ENCODE measurements around the gene CLSTN2.

CLSTN2 gene

GRCh38 chr3:140180603-140181002 lies 245.6 kb downstream of the CLSTN2 start:
- no peak for DNase-seq

DNA sequence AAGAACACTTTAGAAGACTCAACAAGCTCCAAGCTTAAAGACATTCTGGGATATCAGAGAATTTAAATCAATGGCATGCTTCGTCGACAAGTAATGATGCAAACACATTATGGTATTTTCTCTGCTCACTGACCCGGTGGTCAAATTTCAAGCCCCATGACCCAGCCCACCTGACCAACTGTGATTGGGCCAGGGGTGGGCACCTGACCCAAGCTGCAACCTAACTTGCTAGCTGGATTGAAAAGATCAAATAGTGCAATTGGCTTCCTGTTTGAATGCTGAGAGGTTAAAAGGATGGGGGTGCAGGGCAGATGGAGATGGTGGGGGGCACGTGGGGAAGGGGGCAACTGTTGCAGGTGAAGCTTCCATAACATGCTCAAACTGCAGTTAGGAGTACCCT lies 250.4 kb downstream of the CLSTN2 start:
- no peak for DNase-seq

DNA sequence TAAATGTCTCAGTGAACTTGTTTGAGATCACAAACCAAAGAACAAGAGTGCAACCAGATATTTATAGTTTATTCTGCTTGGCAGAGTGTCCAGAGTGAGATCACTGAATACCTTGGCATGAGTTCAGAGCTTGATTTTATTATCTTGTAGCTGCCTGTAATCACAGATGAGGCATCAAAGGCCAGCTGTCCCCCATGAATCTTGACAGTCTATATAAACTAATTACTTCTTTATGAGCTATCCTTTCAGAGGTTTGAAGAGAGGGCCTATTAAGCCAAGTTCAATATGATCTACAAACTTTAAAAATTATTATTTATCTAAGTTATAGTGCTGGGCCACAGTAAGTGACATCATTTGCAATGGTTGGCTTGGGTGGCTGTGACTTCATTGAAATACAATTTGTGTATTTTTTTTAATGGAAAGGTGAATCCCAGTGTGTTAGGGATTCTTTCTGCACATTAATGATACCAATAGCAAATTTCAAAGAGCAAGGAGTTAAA lies 251.5 kb downstream of the CLSTN2 start:
- DNase-seq, result peak in 2 of 58 donors; percentile 2 to 12

- DNase-seq, result no peak
Measured at GRCh38 chr3:140187028-140187427, 252.0 kb downstream of the CLSTN2 start.

DNA sequence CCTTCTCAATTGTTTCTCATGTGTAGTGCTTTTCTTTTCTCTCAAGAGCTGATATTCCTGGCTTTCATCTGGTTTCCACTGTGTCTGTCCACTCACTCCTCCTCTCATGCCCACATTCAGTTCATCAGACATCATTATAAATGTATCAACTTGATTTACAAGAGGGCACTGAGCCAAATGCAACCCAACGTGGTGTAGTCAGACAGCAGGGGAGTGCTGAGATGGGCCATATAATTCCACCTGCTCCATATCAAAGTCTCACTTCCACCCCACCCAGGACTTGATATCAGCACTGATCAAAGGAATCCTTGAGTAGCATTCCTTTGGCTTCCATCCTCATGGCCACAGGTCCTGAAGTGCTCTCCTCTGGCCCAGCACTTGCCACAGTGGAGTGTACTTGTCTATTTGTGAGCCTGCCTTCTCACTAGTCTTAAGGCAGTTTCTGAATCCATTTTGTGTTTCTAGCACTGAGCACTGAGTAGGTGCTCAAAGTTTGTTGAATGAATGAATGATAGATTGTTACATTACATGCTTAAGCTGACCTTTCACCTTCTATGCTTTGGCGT lies 252.8 kb downstream of the CLSTN2 start:
- DNase-seq, result no peak

DNA sequence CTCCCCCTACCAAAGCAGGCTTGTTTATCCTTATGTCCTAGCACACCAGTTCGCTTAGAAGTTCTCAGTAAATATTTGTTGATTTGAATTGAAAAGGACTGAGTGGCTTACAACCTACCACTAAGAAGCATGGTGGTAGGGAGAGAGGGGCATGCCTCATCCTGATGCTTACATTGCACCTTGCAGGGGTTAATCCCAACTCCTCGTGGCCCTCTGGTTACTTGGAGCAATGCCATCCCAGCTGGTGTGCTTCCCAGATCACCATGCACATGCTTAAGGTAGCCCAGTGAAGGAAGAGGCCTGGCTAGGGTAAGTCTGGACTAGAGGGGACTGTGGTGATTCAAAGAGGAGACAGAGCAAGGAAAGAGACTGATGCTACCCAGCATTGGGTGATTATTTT lies 253.3 kb downstream of the CLSTN2 start:
- DNase-seq, result no peak

GRCh38 chr3:140189267-140189666 lies 254.3 kb downstream of the CLSTN2 start:
- DNase-seq, result no peak

DNA sequence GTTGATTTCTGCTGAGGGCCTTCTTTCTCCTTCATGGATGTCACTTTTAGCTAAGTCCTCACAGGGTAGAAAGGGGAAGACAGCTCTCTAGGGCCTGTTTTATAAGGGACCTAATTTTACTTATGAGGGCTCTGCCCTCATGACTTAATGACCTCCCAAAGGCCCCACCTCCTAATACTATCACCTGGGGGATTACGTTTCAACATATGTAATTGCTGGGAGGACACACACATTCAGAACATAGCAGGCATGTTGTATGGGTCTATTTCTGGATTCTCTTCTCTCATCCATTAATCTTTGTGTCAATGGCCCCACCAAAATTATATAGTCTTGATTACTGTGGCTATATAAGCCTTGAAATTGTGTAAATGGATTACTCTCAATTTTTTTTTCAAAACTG lies 255.0 kb downstream of the CLSTN2 start:
- no peak for DNase-seq

GRCh38 chr3:140196970-140197369 lies 262.0 kb downstream of the CLSTN2 start:
- no peak for DNase-seq

DNA sequence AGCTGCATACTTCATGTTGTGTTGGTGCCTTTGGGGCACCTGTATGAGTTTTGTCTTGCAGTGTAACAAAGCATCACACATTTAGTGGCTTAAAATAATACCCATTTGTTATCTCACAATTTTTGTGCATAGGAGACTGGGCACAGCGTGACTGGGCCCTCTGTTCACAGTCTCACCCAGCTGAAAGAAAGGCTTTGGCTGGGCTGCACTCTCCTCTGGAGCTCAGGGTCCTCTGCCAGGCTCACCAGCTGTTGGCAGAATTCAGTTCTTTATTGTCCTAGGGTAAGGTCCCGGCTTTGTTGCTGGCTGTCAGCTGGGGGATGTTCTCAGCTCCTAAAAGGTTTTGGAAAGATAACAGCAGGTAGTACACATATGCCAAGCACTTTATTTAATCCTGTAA lies 263.3 kb downstream of the CLSTN2 start:
- DNase-seq, result peak in 49 of 58 donors; percentile 5 to 92 (median 58)

GRCh38 chr3:140199008-140199407 lies 264.0 kb downstream of the CLSTN2 start:
- no peak for DNase-seq

- no peak for DNase-seq
Measured at GRCh38 chr3:140199743-140200142, 264.8 kb downstream of the CLSTN2 start.

DNA sequence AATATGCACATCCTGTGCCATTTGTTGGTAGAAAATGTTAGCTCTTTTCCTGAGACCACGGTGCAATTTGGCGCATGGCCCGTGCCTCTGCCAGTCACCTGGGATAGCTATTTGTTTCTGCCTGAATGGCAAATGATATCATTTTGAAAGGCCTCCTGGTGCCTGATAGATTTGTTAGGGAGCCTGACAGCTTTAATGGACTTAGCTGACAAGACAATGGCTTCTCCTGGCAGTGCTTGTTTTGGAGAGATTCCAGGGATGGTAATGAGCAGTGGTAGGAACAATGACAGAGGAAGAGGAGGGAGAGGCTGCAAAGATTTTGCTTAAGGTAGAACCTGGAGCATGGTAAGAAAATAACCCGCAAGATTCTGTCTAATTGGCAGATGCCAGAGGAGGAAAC lies 268.5 kb downstream of the CLSTN2 start:
- no peak for DNase-seq

DNA sequence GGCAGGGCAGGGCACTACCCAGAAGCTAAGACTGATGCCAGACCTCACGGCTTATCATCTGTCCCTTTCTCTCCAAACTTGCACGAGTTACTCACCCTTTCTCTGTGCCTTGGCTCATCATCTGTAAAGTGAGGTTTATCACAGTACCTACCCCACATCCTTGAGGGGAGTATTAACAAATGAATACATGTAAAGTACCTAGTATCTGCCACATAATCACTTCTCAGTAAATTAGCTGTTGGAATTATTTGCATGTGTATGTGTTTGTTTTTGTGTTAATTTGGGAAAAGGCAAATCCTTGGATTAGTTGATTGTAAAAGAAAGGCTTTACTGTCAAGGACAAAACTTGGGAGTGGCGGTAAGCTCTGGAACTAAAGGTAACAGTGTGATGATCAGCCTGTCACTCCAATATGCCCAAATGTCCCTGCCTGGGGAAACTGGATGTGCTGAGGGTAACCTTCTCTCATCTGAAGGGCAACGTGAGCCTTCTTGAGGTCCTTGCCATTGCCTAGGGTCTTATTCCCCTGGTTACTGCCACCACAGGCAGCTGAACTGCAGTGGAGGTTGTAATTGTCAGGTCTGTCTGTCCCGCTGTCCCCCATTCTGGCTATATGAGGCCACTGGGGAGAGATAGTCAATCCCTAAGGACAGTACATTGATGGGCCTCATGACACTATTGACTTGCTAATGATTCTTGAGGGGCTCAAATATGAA lies 269.4 kb downstream of the CLSTN2 start:
- no peak for DNase-seq

DNA sequence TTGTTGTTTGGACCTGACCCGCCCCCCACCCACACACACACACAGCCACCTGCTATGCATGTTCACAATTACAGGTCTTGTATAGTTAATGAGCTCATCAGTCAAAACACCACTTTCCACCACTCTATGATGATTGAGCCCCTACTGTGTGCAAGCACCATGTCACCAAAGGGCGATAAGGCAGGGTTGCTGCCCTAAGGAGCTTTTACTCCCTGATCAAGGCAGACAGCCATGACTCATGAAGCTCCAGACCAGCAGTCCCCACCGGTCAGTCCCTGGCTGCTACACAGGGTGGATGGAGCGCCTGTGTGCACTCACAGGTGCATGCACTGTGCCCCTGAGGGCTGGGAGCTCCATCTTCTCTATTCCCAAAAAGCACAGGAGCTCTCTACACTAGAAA lies 270.6 kb downstream of the CLSTN2 start:
- no peak for DNase-seq

DNA sequence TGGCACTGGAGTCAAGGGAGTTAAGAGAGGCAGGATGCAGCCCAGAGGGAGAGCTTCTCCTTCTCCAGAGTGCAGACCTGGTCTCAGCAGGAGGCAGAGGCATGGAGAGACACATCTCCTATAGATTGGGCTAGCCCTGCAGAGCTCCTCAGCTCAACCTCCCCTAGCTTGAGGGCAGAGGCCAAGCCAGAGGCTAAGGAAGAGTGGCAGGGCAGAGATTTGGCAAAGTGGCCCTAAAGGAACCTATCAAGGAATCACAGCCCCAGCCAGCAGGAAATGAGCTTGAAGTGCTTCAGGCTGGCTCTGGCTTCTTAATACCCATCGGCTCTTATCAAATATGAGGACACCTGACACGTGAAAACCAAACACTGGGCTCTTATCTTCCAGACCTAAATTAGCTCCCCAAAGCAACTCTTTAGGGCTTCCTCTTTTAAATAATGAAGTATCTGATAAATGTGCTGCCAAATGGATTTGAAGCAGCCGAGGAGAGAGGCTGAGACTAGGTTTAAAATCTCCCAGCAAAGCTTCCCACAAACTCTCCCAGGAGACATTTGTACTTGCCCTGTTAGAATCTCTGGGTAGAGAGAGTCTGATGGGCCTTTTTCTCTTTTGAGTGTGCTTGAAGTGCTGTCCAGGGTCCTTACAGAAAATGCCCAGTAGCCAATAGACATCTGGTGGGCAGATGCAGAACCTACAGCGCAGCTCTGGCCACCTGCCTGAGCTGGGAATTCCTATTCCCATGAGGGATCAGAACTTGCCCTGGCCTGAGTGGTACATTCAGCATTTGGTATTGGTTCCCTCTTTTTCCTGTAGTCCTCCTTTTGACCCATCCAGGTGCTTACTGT lies 271.4 kb downstream of the CLSTN2 start:
- no peak for DNase-seq

GRCh38 chr3:140207541-140207940 lies 272.6 kb downstream of the CLSTN2 start:
- no peak for DNase-seq

DNA sequence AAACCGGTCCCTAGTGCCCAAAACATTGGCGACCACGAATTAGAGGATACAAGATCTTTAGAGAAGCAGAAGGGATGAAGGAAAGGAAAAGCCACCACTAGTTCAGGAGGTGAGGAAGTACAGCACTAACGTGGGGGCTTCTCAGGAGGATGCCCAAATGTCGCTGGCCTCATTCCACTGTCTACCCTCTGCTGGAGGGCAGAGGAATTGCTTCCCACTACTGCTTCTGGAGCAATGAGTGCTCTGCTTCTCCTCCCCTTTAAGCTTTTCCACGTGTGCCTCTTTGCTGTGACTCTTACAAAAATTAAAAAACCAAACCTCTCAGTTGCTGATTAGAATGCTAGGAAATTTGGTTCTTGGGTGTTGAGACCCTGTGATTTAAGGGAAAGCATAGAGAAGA lies 281.3 kb downstream of the CLSTN2 start:
- DNase-seq, result no peak

DNA sequence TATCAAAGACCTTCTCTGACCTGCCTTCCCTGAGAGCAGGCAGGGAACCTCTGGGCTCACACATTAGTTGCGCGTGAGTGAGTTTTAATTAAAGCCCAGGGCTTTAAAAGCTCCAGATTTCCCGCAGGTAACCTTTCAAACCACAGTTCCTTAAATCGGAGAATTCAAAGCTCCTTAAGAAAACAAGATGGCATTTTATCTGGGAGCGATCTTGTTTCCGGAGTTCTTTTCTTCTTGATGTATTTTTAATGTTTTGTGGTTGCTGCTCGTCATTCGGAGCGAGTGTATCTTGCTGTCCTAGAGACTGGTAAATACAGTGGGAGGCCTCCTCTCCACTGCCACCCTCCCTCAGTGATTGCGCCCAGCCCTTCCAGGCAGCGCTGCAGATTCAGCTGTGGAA lies 284.3 kb downstream of the CLSTN2 start:
- DNase-seq, result no peak

- DNase-seq, result no peak
Measured at GRCh38 chr3:140219923-140220452, 285.0 kb downstream of the CLSTN2 start.

DNA sequence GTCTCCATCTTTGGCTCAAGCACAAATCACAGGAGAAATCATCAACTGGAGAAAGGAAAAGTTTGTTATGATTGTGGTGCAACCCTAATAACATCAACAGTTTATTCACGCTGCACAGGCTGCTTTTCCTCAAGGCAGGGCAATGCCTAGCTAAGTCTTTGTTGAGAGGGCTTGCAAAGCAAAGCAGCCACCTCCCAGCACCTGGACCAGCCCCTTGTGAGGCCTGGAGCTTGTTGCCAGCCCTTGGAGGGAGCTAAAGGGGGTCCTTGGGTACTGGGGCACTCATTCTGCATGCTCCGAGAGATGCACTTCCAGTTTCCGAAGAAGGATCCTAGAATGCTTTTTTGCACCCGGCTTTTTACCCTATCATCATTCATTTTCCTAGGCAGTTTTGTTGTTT lies 288.2 kb downstream of the CLSTN2 start:
- DNase-seq, result no peak

DNA sequence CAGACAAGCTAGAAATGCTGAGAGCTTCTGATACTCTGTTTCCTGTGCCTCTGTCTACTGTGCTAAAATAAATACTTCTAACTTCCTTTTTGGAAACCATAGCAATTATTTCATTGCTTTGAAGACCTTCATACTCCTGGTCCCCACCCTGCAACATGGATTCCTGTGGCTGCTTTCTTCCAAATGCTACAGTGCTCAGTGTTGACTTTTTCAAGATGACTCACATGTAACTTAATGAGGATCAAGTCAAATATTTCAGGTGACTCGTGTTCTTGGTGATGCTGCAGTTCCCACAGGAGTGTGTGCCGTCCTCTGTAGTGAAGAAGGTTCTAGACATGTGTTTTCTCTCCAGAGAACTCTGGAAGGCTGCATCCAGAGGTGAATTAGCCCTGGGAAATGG lies 288.6 kb downstream of the CLSTN2 start:
- no peak for DNase-seq

All from anterior cingulate cortex (tissue), 58 donors.